Ramos (cell line): ENCODE data around the gene MRPL19.

Source experiments
- in situ Hi-C: fragments of 300-500 bp; cut with MboI; formaldehyde crosslinking; loops from one replicate; pipeline ENCODE4 v1.14.3; 2022; ENCODE audit warnings: low sequenced_read_pairs; ENCODE audit not compliant: unreplicated experiment

MRPL19 gene

GRCh38 chr2:75646583-75647425 lies at the start of gene MRPL19:
Gene MRPL19 (plus strand): TSS chr2:75646783. CDS start chr2:75646808, 25 bp downstream.
- in situ Hi-C loops, result loop anchor here (10.0 kb wide), 1 partner anchor 58 kb away; no protein-coding TSS in a partner anchor

DNA sequence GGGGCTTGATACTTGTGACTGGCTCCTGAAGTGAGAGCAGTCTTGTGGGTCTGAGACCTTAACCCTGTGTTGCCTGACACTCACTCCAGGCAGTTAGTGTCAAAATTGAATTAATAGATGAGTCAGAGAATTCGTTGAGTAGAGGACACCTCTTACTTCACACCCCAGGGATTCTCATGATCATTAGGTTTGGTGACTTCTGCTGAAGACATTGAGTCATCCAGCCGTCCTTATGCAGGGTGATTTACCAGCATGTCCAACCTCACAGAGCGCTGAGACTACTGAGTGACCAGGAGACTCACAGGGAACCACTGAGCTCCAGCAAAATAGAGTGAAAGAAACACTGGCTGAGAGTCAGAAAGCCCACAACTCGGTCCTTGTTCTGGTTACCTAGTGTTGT lies 49.8 kb upstream of the MRPL19 start:
- in situ Hi-C loops, result no loop called here

- in situ Hi-C loops, result no loop called here
Measured at GRCh38 chr2:75597949-75598348, 48.6 kb upstream of the MRPL19 start.

DNA sequence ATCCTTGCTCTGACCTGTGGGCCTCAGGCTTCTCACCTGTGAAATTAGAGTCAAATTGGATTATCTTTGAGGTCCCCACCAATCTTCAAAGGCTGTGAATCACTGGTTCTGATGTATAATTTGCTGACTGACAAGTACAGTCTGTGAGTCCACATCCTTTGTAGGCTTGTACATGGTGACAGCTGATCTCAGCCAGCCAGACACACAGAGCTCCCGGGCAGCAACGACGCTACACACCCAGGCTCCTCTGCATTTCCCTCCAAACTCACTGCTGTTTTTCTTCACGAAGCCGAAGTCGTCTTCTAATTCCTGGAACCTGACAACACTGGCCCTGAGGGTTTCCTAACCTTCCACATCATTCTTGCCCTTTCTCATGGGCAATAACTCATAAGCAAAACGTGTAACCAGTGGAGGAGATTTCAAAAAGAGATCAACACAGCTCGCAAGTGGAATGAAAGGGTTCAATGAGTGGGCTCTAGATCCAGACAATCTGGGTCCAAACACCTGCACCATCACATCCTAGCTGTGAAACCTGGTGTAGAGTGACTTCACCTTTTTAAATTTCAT lies 47.9 kb upstream of the MRPL19 start:
- in situ Hi-C loops, result no loop called here

DNA sequence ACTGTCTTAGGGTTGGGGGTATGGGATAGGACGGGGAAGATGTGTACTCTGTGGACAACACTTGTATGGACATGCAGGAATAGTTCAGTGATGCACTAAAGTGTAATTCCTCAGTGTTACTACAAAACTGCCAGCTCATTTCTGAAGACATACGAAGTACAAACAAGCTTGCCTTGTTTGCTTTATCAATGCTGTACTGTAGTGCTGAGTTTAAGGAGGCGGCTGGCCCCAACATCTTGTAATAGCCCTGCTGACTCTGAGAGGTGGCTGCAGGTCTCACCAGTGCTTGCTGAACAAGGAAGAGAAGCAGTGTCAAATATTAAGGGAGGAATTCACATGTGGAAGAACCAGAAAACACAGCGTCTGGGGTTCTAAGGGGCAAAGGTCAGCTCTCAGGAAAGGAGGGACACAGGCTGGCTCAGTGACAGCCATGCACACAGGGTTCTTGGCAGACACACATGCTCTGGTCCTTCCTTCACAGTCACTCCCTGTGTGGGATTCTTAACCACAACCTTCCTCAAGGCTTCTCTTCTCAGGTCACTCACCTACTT lies 46.0 kb upstream of the MRPL19 start:
- in situ Hi-C loops, result loop anchor here (25.0 kb wide), 2 partner anchors 538 to 688 kb away; no protein-coding TSS in a partner anchor

DNA sequence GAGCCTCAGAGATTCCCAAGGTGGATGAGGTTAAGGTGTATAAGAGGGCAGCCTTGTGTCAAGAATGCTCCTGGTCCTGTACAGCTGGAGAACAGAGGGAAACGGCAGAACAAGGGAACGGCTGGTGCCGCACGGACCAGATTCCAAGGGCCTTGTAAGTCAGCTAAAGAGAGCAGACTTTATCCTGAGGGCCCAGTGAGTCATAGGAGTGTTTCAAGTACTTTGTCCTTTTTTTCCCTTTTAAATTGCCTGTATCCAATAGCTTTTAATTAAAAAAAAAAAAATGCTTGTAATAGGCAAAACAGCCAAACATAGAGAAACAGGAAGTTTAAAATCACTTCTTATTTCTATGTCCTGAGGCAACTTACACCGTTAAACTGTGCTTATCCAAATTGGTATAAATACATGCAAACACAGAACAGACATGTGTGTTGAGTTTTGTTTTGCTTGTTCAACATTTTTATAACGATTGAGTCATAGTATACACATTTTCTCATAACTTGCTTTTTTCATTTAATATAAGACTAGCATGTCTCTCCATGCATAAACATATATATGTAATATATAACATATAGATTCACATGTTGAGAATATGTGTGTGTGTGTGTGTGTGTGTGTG lies 43.8 kb upstream of the MRPL19 start:
- in situ Hi-C loops, result loop anchor here (25.0 kb wide), 2 partner anchors 541 to 691 kb away; no protein-coding TSS in a partner anchor

GRCh38 chr2:75603477-75603876 lies 43.1 kb upstream of the MRPL19 start:
- in situ Hi-C loops, result loop anchor here (25.0 kb wide), 2 partner anchors 541 to 691 kb away; no protein-coding TSS in a partner anchor

- in situ Hi-C loops, result loop anchor here (25.0 kb wide), 2 partner anchors 542 to 692 kb away; no protein-coding TSS in a partner anchor
Measured at GRCh38 chr2:75604484-75604883, 42.1 kb upstream of the MRPL19 start.

- in situ Hi-C loops, result loop anchor here (25.0 kb wide), 2 partner anchors 544 to 694 kb away; no protein-coding TSS in a partner anchor
Measured at GRCh38 chr2:75605770-75606529, 40.6 kb upstream of the MRPL19 start.

- in situ Hi-C loops, result loop anchor here (25.0 kb wide), 2 partner anchors 545 to 695 kb away; no protein-coding TSS in a partner anchor
Measured at GRCh38 chr2:75606761-75607399, 39.7 kb upstream of the MRPL19 start.

DNA sequence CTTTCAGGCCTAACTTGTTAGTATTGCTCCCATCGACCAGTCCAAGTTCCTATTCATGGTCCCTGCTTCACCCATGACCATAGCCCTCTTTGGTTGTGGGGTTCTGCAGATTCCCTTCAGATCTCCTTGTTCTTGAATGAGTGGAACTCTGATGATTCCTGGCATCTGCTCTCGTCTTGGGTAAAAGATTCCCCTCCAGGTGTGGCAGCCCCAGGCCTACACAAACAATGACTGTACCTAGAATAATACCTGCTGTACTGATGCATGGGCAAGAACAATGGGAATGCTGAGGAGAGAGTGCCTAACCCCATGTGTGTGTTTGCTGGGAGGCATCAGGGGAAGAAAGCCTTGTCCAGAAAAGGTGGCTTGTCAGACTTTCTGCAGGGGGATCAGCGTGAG lies 39.2 kb upstream of the MRPL19 start:
- in situ Hi-C loops, result loop anchor here (25.0 kb wide), 2 partner anchors 545 to 695 kb away; no protein-coding TSS in a partner anchor

GRCh38 chr2:75607988-75608683 lies 38.4 kb upstream of the MRPL19 start:
- in situ Hi-C loops, result loop anchor here (25.0 kb wide), 2 partner anchors 546 to 696 kb away; no protein-coding TSS in a partner anchor

DNA sequence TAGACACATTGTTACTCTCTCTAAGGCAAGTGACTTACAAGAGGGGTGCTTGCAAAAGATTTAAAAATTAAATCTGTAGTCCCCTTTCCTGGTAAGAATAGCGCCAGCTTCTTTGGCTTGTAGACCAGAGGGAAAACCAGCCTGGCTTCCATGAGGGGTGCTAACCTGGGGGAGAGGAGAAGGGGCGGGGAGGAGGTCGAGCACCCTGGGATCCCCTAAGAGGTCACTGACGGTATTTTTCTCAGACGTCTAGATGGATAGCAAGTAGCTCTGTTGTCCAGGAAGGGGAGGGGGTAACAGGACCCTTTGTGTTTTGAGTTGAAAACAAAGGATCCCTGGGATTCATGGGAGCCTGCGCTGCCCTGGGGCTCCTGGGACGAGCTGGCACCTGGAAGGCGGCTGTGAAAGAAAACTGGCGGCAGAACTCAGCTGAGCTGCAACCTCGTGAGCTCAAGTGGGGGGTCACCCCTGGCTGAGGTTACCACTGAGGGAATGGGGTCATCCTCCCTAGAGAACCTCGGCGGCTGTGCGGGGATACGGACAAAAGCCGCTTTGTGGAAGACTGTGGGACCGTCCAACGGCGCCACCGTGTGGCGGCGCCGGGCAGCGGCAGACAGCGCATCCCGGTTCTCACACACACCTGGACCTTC lies 37.8 kb upstream of the MRPL19 start:
- in situ Hi-C loops, result loop anchor here (25.0 kb wide), 2 partner anchors 547 to 697 kb away; no protein-coding TSS in a partner anchor

GRCh38 chr2:75609334-75609689 lies 37.3 kb upstream of the MRPL19 start:
- in situ Hi-C loops, result loop anchor here (25.0 kb wide), 2 partner anchors 547 to 697 kb away; no protein-coding TSS in a partner anchor

DNA sequence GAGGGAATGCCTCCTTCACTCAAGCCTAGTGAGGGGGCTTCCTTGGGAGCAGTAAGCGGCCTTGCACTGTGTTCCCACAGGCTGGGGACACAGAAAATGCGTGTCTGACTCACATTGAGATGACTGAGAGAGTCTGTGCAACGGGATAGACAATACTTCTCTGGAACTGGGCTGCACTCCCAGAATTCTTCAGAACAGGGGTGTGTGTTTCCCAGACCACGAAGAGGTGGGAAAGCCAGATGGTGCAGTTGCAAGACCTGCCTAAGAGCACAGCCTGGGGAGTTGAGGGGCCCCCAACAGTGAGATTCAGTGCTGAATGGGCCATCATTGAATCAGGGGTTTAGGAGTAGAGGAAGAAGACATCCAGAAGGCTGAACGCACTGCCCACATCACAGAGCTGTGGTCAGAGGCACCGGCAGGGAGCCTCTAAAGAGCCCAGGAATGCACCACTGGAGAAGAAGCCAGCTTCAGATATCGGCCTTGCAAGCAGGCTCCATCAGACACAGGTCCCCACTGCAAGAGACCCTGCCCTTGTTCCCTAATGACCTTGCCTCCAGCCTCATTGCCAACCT lies 36.6 kb upstream of the MRPL19 start:
- in situ Hi-C loops, result loop anchor here (25.0 kb wide), 2 partner anchors 548 to 698 kb away; no protein-coding TSS in a partner anchor

- in situ Hi-C loops, result loop anchor here (25.0 kb wide), 2 partner anchors 548 to 698 kb away; no protein-coding TSS in a partner anchor
Measured at GRCh38 chr2:75610671-75611070, 35.9 kb upstream of the MRPL19 start.

DNA sequence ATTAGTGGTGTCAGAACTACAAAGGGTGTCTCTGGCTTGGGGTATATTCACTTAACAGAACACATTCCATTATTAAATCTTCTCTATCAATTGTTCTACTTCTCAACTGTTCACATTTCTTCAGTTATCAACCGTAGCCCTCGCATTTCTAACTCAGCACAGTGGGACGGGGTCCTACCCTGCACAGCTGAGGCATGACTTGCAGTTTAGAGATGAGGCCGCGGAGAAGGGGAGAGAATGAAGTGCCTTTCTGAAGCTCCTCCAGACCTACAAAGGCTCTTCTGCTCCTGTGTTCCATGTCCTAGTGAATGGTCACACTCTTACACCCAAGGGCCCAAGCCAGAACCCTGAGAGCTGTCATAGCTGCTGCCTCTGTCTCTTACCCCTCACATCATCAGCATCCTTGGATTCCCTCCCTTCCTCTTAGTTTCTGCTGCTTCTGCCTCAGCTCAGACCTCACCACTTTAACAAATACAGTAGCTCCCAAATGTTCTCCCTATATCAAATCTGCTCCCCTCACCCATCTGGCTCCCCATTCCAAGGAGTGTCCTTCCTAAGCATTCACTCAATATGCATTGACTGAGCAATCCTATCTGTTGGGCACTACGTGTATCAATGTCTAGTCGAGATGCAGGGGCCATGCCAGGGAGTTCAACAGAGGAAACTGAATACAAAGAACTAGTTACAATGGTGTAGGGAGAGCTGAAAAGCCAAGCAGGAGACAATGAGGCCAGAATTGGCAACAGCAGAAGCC lies 34.3 kb upstream of the MRPL19 start:
- in situ Hi-C loops, result loop anchor here (25.0 kb wide), 2 partner anchors 550 to 700 kb away; no protein-coding TSS in a partner anchor
